ENCODE measurements around the gene CFAP119.

The CFAP119 gene

GRCh38 chr16:30721606-30722005 is 40.3 kb downstream of the CFAP119 start:
- DNase-seq (ENCODE audit: low spot score) (no peak), ATAC-seq (ENCODE audit: low read depth) (no peak)
- Histone ChIP-seq H3K9me3 (ENCODE audit: severe bottlenecking) (no peaks in the 10 kb centered on the region), H3K36me3 (ENCODE audit: low read depth) (peaks cover 98% of the 10 kb centered on the region), H3K27ac (ENCODE audit: poor library complexity, severe bottlenecking) (no peak overlapping the region), H3K4me1 (ENCODE audit: insufficient read depth, poor library complexity, severe bottlenecking) (no peaks in the 10 kb centered on the region), H3K27me3 (ENCODE audit: insufficient read depth, poor library complexity, severe bottlenecking) (no peaks in the 10 kb centered on the region), H3K4me3 (ENCODE audit: severe bottlenecking) (no peak overlapping the region)
- no peak for TF ChIP-seq CTCF (IDR thresholded peaks at IDR 0.05; ENCODE audit: poor library complexity, severe bottlenecking)

GRCh38 chr16:30721167-30721566 is 40.7 kb downstream of the CFAP119 start:
- Histone ChIP-seq H3K4me3 (ENCODE audit: severe bottlenecking) (no peak overlapping the region), H3K9me3 (ENCODE audit: severe bottlenecking) (no peaks in the 10 kb centered on the region), H3K27me3 (ENCODE audit: insufficient read depth, poor library complexity, severe bottlenecking) (no peaks in the 10 kb centered on the region), H3K27ac (ENCODE audit: poor library complexity, severe bottlenecking) (no peak overlapping the region), H3K4me1 (ENCODE audit: insufficient read depth, poor library complexity, severe bottlenecking) (no peaks in the 10 kb centered on the region), H3K36me3 (ENCODE audit: low read depth) (peaks cover 98% of the 10 kb centered on the region)
- TF ChIP-seq CTCF (IDR thresholded peaks at IDR 0.05; ENCODE audit: poor library complexity, severe bottlenecking): no peak
- DNase-seq (ENCODE audit: low spot score) (no peak), ATAC-seq (ENCODE audit: low read depth) (no peak)

GRCh38 chr16:30720694-30721093 is 41.2 kb downstream of the CFAP119 start:
- TF ChIP-seq CTCF (IDR thresholded peaks at IDR 0.05; ENCODE audit: poor library complexity, severe bottlenecking): no peak
- DNase-seq (ENCODE audit: low spot score) (no peak), ATAC-seq (ENCODE audit: low read depth) (no peak)
- no peaks in the 10 kb centered on the region for H3K9me3 ChIP-seq (ENCODE audit: severe bottlenecking)
- H3K27me3 ChIP-seq (ENCODE audit: insufficient read depth, poor library complexity, severe bottlenecking): no peaks in the 10 kb centered on the region
- H3K4me1 ChIP-seq (ENCODE audit: insufficient read depth, poor library complexity, severe bottlenecking): no peaks in the 10 kb centered on the region
- no peak overlapping the region for H3K27ac ChIP-seq (ENCODE audit: poor library complexity, severe bottlenecking)
- peaks cover 98% of the 10 kb centered on the region for H3K36me3 ChIP-seq (ENCODE audit: low read depth)
- H3K4me3 ChIP-seq (ENCODE audit: severe bottlenecking): no peak overlapping the region

GRCh38 chr16:30720086-30720485 is 41.8 kb downstream of the CFAP119 start:
- H3K27me3 ChIP-seq (ENCODE audit: insufficient read depth, poor library complexity, severe bottlenecking): no peaks in the 10 kb centered on the region
- peaks cover 98% of the 10 kb centered on the region for H3K36me3 ChIP-seq (ENCODE audit: low read depth)
- TF ChIP-seq CTCF (IDR thresholded peaks at IDR 0.05; ENCODE audit: poor library complexity, severe bottlenecking): no peak
- ATAC-seq (ENCODE audit: low read depth) (no peak), DNase-seq (ENCODE audit: low spot score) (no peak)
- no peaks in the 10 kb centered on the region for H3K9me3 ChIP-seq (ENCODE audit: severe bottlenecking)
- H3K4me1 ChIP-seq (ENCODE audit: insufficient read depth, poor library complexity, severe bottlenecking): no peaks in the 10 kb centered on the region
- no peak overlapping the region for H3K27ac ChIP-seq (ENCODE audit: poor library complexity, severe bottlenecking)
- no peak overlapping the region for H3K4me3 ChIP-seq (ENCODE audit: severe bottlenecking)

GRCh38 chr16:30715750-30716445 is 46.0 kb downstream of the CFAP119 start:
- H3K9me3 ChIP-seq (ENCODE audit: severe bottlenecking): no peaks in the 10 kb centered on the region
- ATAC-seq (ENCODE audit: low read depth) (no peak), DNase-seq (ENCODE audit: low spot score) (no peak)
- H3K27me3 ChIP-seq (ENCODE audit: insufficient read depth, poor library complexity, severe bottlenecking): no peaks in the 10 kb centered on the region
- H3K27ac ChIP-seq (ENCODE audit: poor library complexity, severe bottlenecking): no peak overlapping the region
- peaks cover 7% of the 10 kb centered on the region for H3K4me1 ChIP-seq (ENCODE audit: insufficient read depth, poor library complexity, severe bottlenecking)
- no peak for TF ChIP-seq CTCF (IDR thresholded peaks at IDR 0.05; ENCODE audit: poor library complexity, severe bottlenecking)
- H3K36me3 ChIP-seq (ENCODE audit: low read depth): peaks cover 100% of the 10 kb centered on the region
- no peak overlapping the region for H3K4me3 ChIP-seq (ENCODE audit: severe bottlenecking)
